Measurements from ENCODE around the gene DNAH11. TPM values are rescaled to one million over a fixed set of nuclear protein-coding genes. Genes with fewer than 3 reads are reported as not detected.
A peak's percentile ranks its signal among the peaks of the same experiment; 100 is the strongest.

DNAH11 gene
- total RNA-seq, 1 experiment from 2014 or later: 0.39 TPM

GRCh38 chr7:21923658-21924057, 380.8 kb downstream of the DNAH11 start:
- intact Hi-C loops (cut with micrococcal nuclease): no loop called here
- Histone ChIP-seq H3K79me2 (ENCODE audit: insufficient read depth, low read length) (peaks cover 95% of the 10 kb centered on the region), H3K4me1 (ENCODE audit: control insufficient read depth in 1 of 2, insufficient read depth in 2 of 2, low read length in 2 of 2) (peaks cover 3 to 9% of the 10 kb centered on the region in 2 experiments; a peak in 2 of 4 replicates), H3K27ac (ENCODE audit: low read depth, low read length) (no peak overlapping the region), H4K20me1 (ENCODE audit: insufficient read depth) (no peaks in the 10 kb centered on the region; the same call in 1 of the 2 replicates), H3K9me3 (ENCODE audit: control insufficient read depth in 1 of 2, insufficient read depth in 1 of 2, low read depth in 1 of 2, low read length in 2 of 2) (no peaks in the 10 kb centered on the region), H3K27me3 (ENCODE audit: insufficient read depth, low read length) (no peaks in the 10 kb centered on the region), H3K36me3 (ENCODE audit: control insufficient read depth in 1 of 2, insufficient read depth in 2 of 2, low read length in 2 of 2) (no peaks in the 10 kb centered on the region), H3K4me3 (replicated peaks in 1 of 2; ENCODE audit: low read depth in 1 of 2, low read length in 2 of 2) (no peak overlapping the region), H3K9me2 (ENCODE audit: insufficient read depth) (no peaks in the 10 kb centered on the region), H3K9ac (ENCODE audit: low read length) (no peak overlapping the region), H2AFZ (ENCODE audit: low read depth, low read length, poor library complexity, severe bottlenecking) (no peak overlapping the region), H3K4me2 (ENCODE audit: low read length) (no peak overlapping the region)
- peak; percentile 11; the same call in 1 of the 2 replicates for ATAC-seq
- BruUV-seq (replicated peaks): no TSS peak
- POLR2A ChIA-PET: no interaction called here
- RAD21 ChIA-PET (ENCODE audit: low non-redundant PET in 1 of 2, low total read pairs in 2 of 2, uncharacterized antibody in 2 of 2, unreplicated experiment in 2 of 2): no interaction called here
- no peak for DNase-seq (ENCODE audit: low read depth, low spot score)
- TF ChIP-seq EZH2 (IDR thresholded peaks at IDR 0.05) (no peak), SRF (IDR thresholded peaks at IDR 0.05; ENCODE audit: low read depth) (no peak), SP1 (IDR thresholded peaks at IDR 0.05; ENCODE audit: low read depth) (no peak), SIN3A (IDR thresholded peaks at IDR 0.05; ENCODE audit: low read depth) (no peak), ATF3 (IDR thresholded peaks at IDR 0.05) (no peak), CBX3 (IDR thresholded peaks at IDR 0.05; ENCODE audit: low read depth) (no peak), ELF1 (IDR thresholded peaks at IDR 0.05; ENCODE audit: borderline replicate concordance, low read depth) (no peak), CTCF (IDR thresholded peaks at IDR 0.05 in 2 of 3, conservative IDR thresholded peaks at IDR 0.05 in 1 of 3; ENCODE audit: borderline replicate concordance in 1 of 3, insufficient read depth in 1 of 3, low read depth in 2 of 3, low read length in 2 of 3) (no peak), CEBPB (IDR thresholded peaks at IDR 0.05; ENCODE audit: low read depth) (no peak), EZH2phosphoT487 (IDR thresholded peaks at IDR 0.05; ENCODE audit: borderline replicate concordance) (no peak), RAD21 (IDR thresholded peaks at IDR 0.05; ENCODE audit: low read depth) (no peak), JUND (IDR thresholded peaks at IDR 0.05) (no peak), POLR2A (IDR thresholded peaks at IDR 0.05; ENCODE audit: borderline replicate concordance, extremely low read depth, insufficient read depth, insufficient read length) (no peak), POLR2AphosphoS5 (IDR thresholded peaks at IDR 0.05; ENCODE audit: low read depth, low read length) (no peak), ZFX (IDR thresholded peaks at IDR 0.05) (no peak), TCF7L2 (IDR thresholded peaks at IDR 0.05; ENCODE audit: borderline replicate concordance, extremely low read depth, insufficient read depth, insufficient read length) (no peak), ZNF274 (IDR thresholded peaks at IDR 0.05; ENCODE audit: low read depth, low read length) (no peak), EGR1 (IDR thresholded peaks at IDR 0.05; ENCODE audit: low read depth) (no peak)
- CTCF ChIA-PET: no interaction called here

All from HCT116 (cell line).